ENCODE data around the gene CD84. TPM values are rescaled to one million over a fixed set of nuclear protein-coding genes. Genes with fewer than 3 reads are reported as not detected.
"Not testable (repeated sequence)": the region's sequence is repeated elsewhere in the genome, so short reads cannot be mapped to it uniquely, and the experiment has no call there.

CD84 gene
- total RNA-seq, 2 donors from 2014 or later = 3.8 to 13.4 TPM

DNA sequence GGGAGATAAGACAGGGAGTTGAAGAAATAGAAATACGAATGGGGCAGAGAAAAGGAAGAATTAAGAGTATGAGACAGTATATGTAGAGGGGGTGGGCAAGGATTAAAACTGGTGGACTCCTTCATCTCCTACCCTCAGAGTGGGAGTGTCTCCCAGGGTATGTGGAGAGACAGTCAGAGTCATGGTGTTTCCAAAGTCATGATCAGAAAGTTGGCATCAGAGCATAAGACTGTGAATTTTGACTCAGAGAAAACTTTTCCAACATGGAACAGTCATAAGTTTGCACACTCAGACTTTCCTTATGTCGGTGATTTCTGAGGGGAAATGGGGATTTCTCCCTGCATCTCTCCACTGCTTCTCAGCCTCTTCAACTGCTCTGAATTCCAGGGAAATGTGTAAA lies 2.4 kb downstream of the CD84 start:
- H3K4me1 Mint-ChIP-seq (ENCODE audit: low read depth in 2 of 2) = peaks cover 32 to 86% of the 10 kb centered on the region in 2 donors
- H3K27ac Mint-ChIP-seq = peak overlapping the region; percentile 74 to 77
- ATAC-seq (no peak), DNase-seq (ENCODE audit: low spot score) (no peak)
- H3K4me3 Mint-ChIP-seq = peak overlapping the region; percentile 76
- no peaks in the 10 kb centered on the region for H3K27me3 Mint-ChIP-seq
- H3K36me3 Mint-ChIP-seq = peaks cover 4% of the 10 kb centered on the region
- H3K9me3 Mint-ChIP-seq = no peaks in the 10 kb centered on the region

DNA sequence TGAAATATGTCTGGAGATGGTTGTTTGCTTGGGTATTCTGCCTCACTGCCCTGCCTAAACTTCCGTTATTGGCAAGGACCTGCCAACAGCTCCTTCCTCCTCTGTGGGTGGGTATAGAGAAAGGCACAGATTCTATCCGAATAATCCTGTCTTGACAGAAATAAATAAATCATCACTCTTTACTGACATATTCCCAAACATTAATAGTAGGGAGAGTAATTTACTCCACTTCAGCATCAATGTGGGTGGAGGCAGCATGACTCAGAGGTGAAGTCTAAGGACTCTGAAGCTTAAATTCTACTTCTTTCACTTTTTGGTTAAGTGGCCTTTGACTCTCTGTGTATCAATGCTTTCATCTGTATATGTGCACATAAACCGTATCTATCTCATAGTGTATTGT lies 2.9 kb downstream of the CD84 start:
- H3K9me3 Mint-ChIP-seq = no peaks in the 10 kb centered on the region
- H3K36me3 Mint-ChIP-seq = peaks cover 6% of the 10 kb centered on the region
- H3K27me3 Mint-ChIP-seq = no peaks in the 10 kb centered on the region
- H3K27ac Mint-ChIP-seq = peak overlapping the region; percentile 74 to 77
- no peak for DNase-seq (ENCODE audit: low spot score)
- H3K4me1 Mint-ChIP-seq (ENCODE audit: low read depth in 2 of 2) = peaks cover 32 to 87% of the 10 kb centered on the region in 2 donors
- peak; percentile 52 to 67 for ATAC-seq
- H3K4me3 Mint-ChIP-seq = peak overlapping the region; percentile 76

DNA sequence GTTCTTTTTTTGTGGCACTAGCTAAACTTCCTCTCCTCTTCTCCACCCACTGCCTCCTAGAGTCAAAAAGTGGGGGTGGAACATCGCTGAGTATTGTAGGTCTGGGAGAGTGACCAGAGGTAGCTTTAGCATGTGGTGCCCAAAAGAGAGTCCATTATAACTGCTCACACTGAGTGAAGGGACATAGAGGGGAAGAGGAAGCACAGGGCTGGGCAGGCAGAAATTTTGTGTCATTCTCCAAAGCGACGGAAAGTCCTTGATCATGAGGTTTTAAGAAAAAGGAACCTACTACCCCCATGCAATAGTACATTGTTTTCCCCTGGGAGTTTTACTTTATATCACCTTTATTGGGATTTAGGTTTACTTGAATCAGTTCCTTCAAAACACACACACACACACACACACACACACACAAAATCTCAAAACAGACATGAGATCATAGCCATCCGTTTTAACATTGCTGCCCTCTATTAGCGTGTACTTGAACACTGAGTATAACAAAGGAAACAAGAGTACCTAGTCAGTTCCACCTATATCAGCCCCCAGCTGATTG lies 4.1 kb downstream of the CD84 start:
- ATAC-seq (no peak), DNase-seq (ENCODE audit: low spot score) (no peak)
- Mint-ChIP-seq H3K36me3 (peaks cover 11% of the 10 kb centered on the region), H3K9me3 (peaks cover 3% of the 10 kb centered on the region), H3K4me1 (ENCODE audit: low read depth in 2 of 2) (peaks cover 28 to 83% of the 10 kb centered on the region in 2 donors), H3K4me3 (peak overlapping the region; percentile 63), H3K27me3 (no peaks in the 10 kb centered on the region), H3K27ac (peak overlapping the region; percentile 64 to 74)

DNA sequence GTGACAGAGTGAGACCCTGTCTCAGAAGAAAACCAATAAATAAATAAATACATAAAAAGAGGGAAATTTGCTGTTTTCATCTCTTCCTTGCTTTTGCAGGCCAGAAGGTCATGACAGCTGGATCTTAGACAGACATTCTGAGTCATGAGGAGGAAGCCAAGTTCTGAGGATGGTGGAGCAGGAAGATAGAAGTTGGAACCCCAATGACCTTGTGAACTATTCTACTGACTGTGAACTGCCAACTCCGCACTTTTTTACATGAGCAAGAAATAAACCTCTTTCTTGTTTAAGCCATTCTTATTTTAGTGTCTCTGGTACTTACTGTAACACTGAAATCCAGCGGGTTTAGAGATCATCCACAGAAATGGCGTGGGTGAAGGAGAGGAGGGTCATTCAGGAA lies 8.5 kb downstream of the CD84 start:
- Mint-ChIP-seq H3K27ac (peak overlapping the region; percentile 34 to 64), H3K4me3 (no peak overlapping the region), H3K4me1 (ENCODE audit: low read depth in 2 of 2) (peaks cover 35 to 80% of the 10 kb centered on the region in 2 donors), H3K27me3 (no peaks in the 10 kb centered on the region), H3K9me3 (peaks cover 8% of the 10 kb centered on the region), H3K36me3 (peaks cover 15% of the 10 kb centered on the region)
- DNase-seq (ENCODE audit: low spot score) (no peak), ATAC-seq (no peak)

DNA sequence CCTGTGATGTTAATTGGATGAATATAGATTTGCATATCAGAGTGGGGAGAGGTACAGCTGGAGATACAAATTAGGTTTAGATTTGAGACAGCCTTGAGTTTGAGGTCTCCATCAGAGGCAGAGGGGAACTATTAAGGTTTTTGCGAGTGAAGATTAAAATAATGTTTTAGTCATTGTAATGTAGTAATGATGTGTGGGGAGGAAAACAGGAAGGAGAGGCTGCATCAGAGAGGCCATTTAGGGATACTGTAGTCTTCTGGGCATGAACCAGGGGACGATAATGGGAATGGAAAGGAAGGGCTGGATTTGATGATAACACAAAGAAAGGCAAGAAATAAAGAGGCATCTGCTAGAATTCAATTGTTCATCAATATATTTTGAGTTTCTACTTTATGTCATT lies 9.5 kb downstream of the CD84 start:
- no peak for DNase-seq (ENCODE audit: low spot score)
- ATAC-seq = no peak
- Mint-ChIP-seq H3K36me3 (peaks cover 15% of the 10 kb centered on the region), H3K9me3 (peaks cover 8% of the 10 kb centered on the region), H3K4me1 (ENCODE audit: low read depth in 2 of 2) (peaks cover 31 to 80% of the 10 kb centered on the region in 2 donors), H3K27ac (peak overlapping the region; percentile 33 to 64), H3K4me3 (peak overlapping the region; percentile 6), H3K27me3 (no peaks in the 10 kb centered on the region)

DNA sequence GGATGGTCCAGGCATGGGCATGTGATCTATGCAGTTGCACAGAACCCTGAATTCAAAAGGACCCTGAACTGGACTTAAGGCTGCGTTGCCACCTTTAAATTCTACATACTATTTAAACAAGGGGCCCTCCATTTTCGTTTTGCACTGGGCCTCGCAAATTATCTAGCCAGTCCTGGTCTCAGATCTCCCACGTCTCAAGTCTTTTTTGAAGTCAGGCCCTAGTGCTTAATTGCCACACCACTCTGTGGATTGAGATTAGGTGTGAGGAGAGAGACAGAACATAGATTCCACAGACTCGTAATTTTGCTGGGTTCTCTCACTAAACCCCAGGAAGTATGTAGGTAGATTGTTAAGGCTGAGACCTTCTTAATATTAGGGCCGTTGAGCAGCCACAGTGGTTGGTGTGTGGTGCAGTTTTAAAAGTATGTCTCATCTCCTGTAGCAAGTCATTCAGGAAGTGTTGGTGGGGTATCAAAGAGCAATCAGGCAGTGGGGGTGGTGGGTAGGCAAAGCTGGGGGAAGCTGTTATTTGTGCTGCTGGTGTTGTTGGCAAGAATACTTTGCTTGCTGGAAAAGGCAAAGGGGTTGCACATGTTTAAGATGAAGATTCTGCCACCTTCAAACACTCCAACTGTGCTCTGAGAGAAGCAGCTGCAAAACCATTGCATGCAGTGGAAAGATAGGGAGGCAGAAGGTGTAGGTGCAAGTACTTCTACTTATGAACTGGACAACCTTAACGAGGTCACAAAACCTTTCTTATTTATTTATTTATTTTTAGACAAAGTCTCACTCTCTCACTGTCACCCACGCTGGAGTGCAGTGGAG lies 11.2 kb downstream of the CD84 start:
- H3K9me3 Mint-ChIP-seq = peaks cover 11% of the 10 kb centered on the region
- H3K4me3 Mint-ChIP-seq = peak overlapping the region; percentile 82
- H3K4me1 Mint-ChIP-seq (ENCODE audit: low read depth in 2 of 2) = peaks cover 39 to 71% of the 10 kb centered on the region in 2 donors

DNA sequence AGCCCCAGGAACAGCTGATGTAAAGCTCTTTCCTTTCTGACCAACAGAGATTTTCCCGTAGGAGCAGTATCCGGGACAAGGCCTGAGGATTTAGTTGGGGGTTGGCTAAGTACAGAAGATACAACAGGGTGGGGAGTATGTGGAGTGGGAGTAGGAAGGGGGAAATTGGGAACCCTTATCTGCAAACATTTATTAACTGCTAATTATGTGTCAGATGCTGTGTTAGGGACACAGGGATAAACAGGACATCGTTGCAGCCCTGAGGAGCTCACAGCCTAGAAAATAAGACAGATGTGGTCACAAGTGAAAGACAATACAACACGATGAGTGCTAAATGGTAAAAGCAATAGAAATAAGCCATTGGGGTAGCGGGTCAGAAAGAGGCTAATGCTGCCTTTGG lies 12.0 kb downstream of the CD84 start:
- Mint-ChIP-seq H3K36me3 (peaks cover 26% of the 10 kb centered on the region), H3K4me3 (peak overlapping the region; percentile 82), H3K27me3 (no peaks in the 10 kb centered on the region), H3K9me3 (peaks cover 11% of the 10 kb centered on the region), H3K27ac (peak overlapping the region; percentile 92 to 94), H3K4me1 (ENCODE audit: low read depth in 2 of 2) (peaks cover 39 to 66% of the 10 kb centered on the region in 2 donors)
- ATAC-seq (no peak), DNase-seq (ENCODE audit: low spot score) (no peak)

More for the DNA sequence above, 11.2 kb downstream of the CD84 start:
- Mint-ChIP-seq H3K27ac (peak overlapping the region; percentile 92 to 94), H3K36me3 (peaks cover 19% of the 10 kb centered on the region), H3K27me3 (no peaks in the 10 kb centered on the region)
- DNase-seq (ENCODE audit: low spot score) = no peak
- ATAC-seq = peak; percentile 82 to 96

DNA sequence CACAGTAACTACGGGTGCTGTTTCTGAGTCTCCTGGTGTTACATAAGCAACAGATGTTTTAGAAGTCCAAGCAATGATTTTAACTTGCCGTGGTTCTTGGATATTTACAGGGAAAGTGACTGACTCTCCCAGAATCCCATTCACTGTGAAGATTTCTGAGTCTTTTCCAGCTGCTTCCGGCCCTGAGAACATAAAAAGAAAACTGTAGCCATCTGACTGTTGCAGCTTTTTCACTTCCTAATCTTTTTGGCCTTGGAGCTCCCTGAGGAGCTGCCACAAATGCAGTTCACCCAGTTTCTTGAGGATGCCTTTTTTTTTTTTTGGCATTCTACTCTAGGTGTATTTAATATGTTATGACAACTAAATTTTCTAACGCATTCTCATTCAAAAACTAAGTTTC lies 13.7 kb downstream of the CD84 start:
- peak overlapping the region; percentile 92 to 94 for H3K27ac Mint-ChIP-seq
- H3K4me3 Mint-ChIP-seq = peak overlapping the region; percentile 40
- H3K27me3 Mint-ChIP-seq = no peaks in the 10 kb centered on the region
- ATAC-seq = no peak
- H3K9me3 Mint-ChIP-seq = peaks cover 18% of the 10 kb centered on the region
- peaks cover 44 to 67% of the 10 kb centered on the region in 2 donors for H3K4me1 Mint-ChIP-seq (ENCODE audit: low read depth in 2 of 2)
- no peak for DNase-seq (ENCODE audit: low spot score)
- peaks cover 30% of the 10 kb centered on the region for H3K36me3 Mint-ChIP-seq

DNA sequence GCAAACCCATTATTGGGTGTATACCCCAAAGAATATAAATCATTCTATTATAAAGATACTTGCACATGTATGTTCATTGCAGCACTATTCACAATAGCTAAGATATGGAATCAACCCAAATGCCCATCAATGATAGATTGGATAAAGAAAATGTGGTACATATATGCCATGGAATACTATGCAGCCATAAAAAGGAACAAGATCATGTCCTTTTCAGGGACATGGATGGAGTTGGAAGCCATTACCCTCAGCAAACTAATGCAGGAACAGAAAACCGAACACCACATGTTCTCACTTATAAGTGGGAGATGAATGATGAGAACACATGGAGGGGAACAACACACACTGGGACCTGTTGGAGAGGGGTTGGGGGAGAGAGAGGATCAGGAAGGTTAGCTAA lies 16.1 kb downstream of the CD84 start:
- Mint-ChIP-seq H3K4me1 (ENCODE audit: low read depth in 2 of 2) (peaks cover 55 to 78% of the 10 kb centered on the region in 2 donors), H3K9me3 (peaks cover 13% of the 10 kb centered on the region), H3K27ac (peak overlapping the region in 1 of 2 donors; percentile 8), H3K4me3 (peak overlapping the region; percentile 16), H3K36me3 (peaks cover 37% of the 10 kb centered on the region)
- ATAC-seq; DNase-seq (ENCODE audit: low spot score); H3K27me3 Mint-ChIP-seq: not testable (repeated sequence)

DNA sequence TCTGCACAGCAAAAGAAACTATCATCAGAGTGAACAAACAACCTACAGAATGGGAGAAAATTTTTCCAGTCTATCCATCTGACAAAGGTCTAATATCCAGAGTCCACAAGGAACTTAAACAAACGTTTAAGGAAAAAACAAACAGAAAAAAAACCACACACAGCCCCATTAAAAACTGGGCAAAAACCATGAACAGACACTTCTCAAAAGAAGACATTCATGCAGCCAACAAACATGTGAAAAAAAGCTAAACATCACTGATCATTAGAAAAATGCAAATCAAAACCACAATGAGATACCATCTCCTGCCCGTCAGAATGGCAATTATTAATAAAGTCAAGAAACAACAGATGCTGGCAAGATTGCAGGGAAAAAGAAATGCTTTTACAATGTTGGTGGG lies 16.6 kb downstream of the CD84 start:
- Mint-ChIP-seq H3K9me3 (peaks cover 13% of the 10 kb centered on the region), H3K36me3 (peaks cover 37% of the 10 kb centered on the region), H3K4me1 (ENCODE audit: low read depth in 2 of 2) (peaks cover 52 to 76% of the 10 kb centered on the region in 2 donors)

DNA sequence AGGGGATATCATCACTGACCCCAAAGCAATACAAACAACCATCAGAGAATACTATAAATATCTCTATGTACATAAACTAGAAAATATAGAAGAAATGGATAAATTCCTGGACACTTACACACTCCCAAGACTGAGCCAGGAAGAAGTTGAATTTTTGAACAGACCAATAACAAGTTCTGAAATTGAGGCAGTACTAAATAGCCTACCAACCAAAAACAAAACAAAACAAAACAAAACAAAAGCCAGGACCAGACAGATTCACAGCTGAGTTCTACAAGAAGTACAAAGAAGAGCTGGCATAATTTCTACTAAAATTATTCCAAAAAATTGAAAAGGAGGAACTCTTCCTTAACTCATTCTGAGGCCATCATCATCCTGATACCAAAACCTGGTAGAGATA lies 18.5 kb downstream of the CD84 start:
- DNase-seq (ENCODE audit: low spot score) = no peak
- Mint-ChIP-seq H3K4me3 (peak overlapping the region; percentile 78), H3K9me3 (peaks cover 13% of the 10 kb centered on the region), H3K36me3 (peaks cover 37% of the 10 kb centered on the region), H3K27ac (peak overlapping the region; percentile 79), H3K4me1 (ENCODE audit: low read depth in 2 of 2) (peaks cover 43 to 58% of the 10 kb centered on the region in 2 donors), H3K27me3 (no peaks in the 10 kb centered on the region)
- ATAC-seq = no peak

More for the DNA sequence above, 16.6 kb downstream of the CD84 start:
- not testable (repeated sequence) for H3K27me3 Mint-ChIP-seq; DNase-seq (ENCODE audit: low spot score); H3K27ac Mint-ChIP-seq; H3K4me3 Mint-ChIP-seq; ATAC-seq

DNA sequence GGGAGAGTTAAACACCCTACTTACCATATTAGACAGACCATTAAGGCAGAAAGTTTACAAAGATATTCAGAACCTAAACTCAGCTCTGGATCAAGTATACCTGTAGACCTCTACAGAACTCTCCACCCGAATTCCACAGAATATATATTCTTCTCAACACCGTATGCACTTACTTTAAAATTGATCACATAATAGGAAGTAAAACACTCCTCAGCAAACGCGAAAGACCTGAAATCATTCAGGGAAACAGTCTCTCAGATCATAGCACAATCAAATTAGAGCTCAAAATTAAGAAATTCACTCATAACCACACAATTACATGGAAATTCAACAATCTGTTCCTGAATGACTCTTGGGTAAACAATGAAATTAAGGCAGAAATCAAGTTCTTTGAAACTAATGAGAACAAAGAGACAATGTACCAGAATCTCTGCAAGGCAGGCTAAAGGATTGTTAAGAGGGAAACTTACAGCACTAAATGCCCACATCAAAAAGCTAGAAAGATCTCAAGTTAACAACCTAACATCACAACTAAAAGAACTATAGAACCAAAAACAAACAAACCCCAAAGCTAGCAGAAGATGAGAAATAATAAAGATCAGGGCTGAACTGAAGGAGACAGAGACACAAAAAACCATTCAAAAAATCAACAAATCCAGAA lies 19.1 kb downstream of the CD84 start:
- Mint-ChIP-seq H3K9me3 (peaks cover 13% of the 10 kb centered on the region), H3K4me1 (ENCODE audit: low read depth in 2 of 2) (peaks cover 40 to 58% of the 10 kb centered on the region in 2 donors), H3K27ac (peak overlapping the region; percentile 79), H3K36me3 (peaks cover 37% of the 10 kb centered on the region), H3K27me3 (no peaks in the 10 kb centered on the region), H3K4me3 (peak overlapping the region; percentile 78)
- ATAC-seq = no peak
- DNase-seq (ENCODE audit: low spot score) = no peak

DNA sequence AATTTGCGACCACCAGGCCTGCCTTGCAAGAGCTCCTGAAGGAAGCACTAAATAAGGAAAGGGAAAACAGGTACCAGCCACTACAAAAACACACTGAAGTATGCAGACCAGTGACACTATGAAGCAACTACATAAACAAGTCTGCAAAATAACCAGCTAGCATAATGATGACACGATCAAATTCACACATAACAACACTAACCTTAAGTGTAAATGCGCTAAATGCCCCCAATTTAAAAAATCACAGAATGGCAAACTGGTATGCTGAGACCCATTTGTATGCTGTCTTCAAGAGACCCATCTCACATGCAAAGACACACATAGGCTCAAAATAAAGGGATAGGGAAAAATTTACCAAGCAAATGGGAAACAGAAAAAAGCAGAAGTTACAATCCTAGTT lies 19.9 kb downstream of the CD84 start:
- Mint-ChIP-seq H3K27ac (peak overlapping the region; percentile 79), H3K4me1 (ENCODE audit: low read depth in 2 of 2) (peaks cover 35 to 51% of the 10 kb centered on the region in 2 donors), H3K36me3 (peaks cover 37% of the 10 kb centered on the region), H3K9me3 (peaks cover 13% of the 10 kb centered on the region), H3K4me3 (peak overlapping the region; percentile 78)
- DNase-seq (ENCODE audit: low spot score); ATAC-seq; H3K27me3 Mint-ChIP-seq: not testable (repeated sequence)

All from natural killer cell treated with Interleukin-12 subunit alpha and Interleukin-12 subunit beta and Interleukin-15 and Interleukin-18, amount 100 ng/mL, for 72 hours (primary cell).